Renal pelvis (tissue), 4 donors: ENCODE results near the gene NSD1. TPM values are rescaled to one million over a fixed set of nuclear protein-coding genes. Genes with fewer than 3 reads are reported as not detected.

Source experiments
- DNase-seq: peaks from one replicate; pipeline ENCODE4 v3.0.0-alpha.2; 2013
- polyA plus RNA-seq, 3 donors: library from polyadenylated mRNA; unstranded; fragments of 120-200 nt; gene quantifications; one replicate each; pipeline ENCODE4 v1.2.1, GENCODE V29; 2013; ENCODE audit not compliant: insufficient read length in 3 of 3

The NSD1 gene
- polyA plus RNA-seq, 3 donors, result 62.9 to 70.0 (median 68.5) TPM

- DNase-seq, result no peak
These were observed 186.5 kb downstream of the NSD1 start for GRCh38 chr5:177319913-177320588.

DNA sequence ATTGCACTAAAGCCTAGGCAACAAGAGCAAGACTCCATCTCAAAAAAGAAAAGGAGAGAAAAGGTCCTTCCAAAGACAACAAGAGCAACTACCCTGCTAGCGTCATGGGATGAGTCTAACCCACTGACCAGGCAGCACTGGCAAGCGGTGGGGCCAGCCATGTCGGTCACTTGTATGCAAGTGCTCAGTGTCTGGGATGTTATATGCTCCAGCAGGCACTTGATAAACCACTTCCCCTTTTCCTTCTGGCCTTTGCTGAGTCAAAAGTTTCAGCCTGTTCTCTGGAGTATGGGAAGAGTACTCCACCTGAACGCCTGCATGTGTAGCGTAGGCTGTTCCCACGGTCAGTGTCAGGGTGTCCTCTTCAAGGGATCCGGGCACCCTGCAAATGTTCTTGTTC, 187.3 kb downstream of the NSD1 start:
- no peak for DNase-seq

DNA sequence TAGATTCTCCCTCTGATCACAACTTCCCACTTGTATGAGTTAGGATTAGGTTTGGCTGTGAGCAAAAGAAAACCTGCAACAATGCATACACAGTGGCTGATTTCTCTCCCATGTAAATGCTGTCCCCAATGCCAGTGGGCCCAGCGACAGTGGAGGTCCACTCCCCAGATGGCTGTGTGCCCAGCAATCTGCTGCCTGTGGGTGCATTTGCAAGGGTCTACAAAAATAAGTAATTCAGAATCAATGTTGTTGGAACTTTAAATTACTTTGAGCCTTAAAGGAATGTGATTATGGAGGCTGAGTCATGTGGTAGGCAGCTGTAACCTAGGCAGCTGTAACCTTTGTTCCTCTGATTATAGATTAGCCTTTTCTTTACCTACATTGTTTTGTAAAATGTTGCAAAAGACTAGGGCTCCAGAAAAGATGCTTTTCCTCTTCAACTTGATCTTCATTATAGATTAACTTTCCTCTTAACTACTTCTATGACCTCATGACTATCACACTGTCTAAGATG, 192.4 kb downstream of the NSD1 start:
- no peak for DNase-seq

- DNase-seq, result no peak
These were observed 194.3 kb downstream of the NSD1 start for GRCh38 chr5:177327539-177328522.

DNA sequence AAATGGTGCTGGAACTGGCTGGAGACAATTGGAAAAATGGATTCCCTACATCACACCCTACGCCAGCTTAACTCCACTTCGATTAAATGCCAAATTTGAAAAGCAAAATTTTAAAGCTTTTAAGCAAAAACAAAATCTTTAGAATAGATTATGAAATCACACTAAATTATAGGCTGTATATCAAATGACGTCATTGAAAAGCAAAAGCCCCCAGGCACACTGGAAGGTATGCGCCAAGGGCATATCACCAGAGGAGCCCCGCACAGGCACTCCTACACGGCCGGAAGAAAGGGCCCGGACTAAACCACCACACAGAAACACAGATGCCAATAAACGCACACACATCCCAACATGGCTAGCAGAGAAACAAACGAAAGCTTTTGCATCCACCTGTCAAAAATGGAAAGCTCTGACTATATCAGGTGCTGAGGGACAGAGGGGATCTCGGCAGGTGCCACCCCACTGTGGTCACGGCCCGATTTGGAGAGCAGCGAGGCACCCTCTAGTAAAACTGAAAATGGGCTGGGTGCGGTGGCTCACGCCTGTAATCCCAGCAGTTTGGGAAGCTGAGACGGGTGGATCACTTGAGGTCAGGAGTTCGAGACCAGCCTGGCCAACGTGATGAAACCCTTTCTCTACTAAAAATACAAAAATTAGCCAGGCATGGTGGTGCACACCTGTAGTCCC, 195.1 kb downstream of the NSD1 start:
- no peak for DNase-seq

DNA sequence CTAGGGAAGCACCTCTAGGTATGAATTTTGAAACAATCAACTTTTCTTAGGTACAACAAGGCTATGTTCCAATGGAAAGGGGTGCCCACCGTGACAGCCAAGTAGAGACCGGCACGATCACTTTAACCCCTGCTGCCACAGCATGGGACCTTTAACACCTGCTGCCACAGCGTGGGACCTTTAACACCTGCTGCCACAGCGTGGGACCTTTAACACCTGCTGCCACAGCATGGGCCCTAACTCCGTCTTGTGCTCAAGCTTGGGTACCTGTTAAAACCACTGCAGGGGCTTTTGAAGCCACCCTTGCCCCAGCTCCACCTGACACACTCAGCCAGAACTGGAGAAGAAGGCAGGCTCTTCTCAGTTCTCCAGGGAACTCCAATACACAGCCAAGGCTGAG, 196.3 kb downstream of the NSD1 start:
- no peak for DNase-seq

- no peak for DNase-seq
These were observed 197.6 kb downstream of the NSD1 start for GRCh38 chr5:177330991-177331842.

DNA sequence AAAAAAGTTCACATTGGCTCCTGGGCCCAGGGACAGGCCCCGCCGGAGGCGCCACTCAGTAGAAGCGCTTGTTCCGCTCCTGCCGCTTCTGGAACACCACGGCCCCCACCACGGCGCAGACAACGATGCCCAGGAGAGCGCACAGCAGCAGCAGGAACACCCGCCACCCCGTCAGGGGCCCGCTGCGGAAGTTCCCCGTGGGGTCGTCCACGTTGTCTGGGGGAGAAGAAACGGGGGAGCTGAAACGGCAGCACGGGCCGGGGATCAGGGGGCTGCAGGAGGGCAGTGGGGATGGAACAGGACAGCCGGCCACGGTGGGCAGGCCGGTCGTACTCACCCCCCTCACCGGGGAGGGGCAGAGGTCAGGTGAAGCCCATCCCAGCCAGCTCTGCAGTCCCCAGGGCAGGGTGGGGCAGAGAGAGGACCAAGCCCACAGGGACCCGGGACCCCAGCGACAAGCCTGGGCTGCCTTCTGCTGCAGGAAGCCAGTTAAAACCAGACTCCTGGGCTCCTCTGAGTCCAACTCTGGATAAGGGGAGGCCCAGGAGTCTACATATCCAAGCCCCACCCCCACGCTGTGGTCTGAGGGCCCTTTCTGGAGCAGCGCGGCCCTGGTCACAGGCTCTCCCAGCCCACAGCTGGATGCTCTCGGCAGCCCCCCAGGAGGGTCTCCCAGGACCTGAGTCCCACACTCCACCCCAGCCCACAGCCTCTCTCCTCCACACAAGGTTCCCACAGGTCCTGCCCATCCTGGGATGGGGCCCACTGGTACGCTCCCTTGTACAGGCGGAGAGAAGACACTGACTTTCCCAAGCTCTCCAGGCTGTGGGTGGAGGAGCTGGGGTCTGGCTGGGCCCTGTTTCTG, 198.7 kb downstream of the NSD1 start:
- DNase-seq, result no peak

DNA sequence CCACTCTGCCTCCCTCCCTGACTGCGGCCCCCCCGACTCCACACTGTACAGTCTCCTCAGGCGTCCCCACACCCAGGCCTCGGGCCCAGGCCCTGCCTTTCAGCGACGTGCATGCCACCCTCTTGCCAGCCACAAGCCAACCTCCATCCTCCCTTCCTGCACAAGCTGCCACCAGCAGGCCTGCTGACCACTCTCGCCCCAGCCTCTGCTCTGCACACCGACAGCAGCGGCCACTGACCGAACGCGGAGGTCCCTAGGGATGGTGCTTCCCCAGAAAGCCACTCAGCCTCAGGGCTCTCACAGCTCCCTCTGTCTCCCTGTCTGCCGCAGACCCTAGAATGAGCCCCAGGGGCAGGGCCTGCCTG, 199.3 kb downstream of the NSD1 start:
- DNase-seq, result no peak

DNA sequence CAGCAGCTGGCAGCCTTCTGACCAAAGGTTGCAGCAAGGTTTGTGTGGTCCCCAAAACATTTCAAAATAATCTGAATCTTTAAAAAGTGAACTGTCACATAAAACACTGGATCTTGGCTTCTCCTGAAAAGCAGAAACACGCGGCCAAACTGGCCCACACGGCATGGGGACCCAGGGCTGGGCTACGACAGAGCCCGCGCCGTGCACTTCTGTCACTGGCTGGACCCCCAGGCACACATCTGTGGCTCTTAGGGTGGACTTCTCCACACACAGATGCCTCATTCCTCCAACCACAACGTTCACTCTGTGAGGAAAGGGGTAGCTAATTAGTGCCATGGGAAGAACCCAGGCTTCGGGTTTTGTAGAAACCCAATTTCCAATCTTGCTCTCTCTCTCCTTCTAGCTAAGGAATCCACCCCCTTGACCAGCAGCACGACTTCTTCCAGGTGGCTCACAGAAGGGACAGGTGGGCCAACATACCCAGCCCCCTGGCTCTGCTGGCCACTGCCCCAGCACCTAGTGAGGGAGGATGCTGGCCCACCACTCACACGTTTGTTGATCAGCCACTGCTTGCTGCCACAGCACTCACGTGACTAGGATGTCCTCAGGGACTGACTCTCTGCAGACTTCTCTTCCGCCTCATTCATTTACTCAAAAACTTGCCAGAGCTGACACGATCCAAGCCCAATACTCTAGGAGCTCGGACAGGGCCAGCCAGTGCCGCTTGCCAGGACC, 200.0 kb downstream of the NSD1 start:
- DNase-seq, result no peak

GRCh38 chr5:177334155-177334551, 200.6 kb downstream of the NSD1 start:
- no peak for DNase-seq

- no peak for DNase-seq
These were observed 201.5 kb downstream of the NSD1 start for GRCh38 chr5:177334781-177335700.

DNA sequence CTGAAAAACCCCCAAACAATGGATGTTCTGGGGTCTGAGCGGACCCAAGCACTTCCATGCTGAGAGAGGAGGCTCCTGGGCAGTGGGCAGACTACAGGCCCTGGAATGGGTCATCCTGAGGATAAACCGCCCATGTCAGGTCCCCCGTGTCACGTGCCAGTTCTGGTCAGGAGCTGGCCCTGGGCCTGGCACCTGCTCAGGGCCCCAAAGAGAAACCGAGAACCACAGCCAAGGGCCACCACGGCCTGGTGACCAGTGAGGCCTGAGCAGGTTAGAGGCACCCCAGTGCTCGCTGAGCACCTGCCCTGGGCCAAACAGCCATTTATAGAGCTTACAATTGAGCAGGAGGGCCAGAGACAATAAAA, 202.1 kb downstream of the NSD1 start:
- no peak for DNase-seq

DNA sequence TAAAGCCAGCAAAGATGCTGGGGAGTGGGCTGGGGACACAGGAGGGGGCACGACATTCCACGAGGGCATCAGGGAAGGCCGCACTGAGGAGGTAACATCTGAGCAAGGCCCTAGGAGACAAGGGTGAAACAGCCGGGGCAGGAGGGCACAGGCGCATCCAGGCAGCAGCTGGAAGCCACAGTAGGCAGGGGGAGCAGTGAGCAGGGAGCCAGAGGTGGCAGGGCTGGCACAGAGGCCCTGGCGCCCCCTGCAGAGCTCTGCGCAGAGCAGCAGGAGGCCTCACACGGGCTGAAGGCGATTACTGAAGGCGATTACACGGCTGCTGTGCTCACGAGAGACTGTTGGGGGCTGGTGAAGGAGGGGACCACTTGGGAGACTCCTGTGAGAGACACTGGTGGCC, 202.5 kb downstream of the NSD1 start:
- DNase-seq, result no peak

DNA sequence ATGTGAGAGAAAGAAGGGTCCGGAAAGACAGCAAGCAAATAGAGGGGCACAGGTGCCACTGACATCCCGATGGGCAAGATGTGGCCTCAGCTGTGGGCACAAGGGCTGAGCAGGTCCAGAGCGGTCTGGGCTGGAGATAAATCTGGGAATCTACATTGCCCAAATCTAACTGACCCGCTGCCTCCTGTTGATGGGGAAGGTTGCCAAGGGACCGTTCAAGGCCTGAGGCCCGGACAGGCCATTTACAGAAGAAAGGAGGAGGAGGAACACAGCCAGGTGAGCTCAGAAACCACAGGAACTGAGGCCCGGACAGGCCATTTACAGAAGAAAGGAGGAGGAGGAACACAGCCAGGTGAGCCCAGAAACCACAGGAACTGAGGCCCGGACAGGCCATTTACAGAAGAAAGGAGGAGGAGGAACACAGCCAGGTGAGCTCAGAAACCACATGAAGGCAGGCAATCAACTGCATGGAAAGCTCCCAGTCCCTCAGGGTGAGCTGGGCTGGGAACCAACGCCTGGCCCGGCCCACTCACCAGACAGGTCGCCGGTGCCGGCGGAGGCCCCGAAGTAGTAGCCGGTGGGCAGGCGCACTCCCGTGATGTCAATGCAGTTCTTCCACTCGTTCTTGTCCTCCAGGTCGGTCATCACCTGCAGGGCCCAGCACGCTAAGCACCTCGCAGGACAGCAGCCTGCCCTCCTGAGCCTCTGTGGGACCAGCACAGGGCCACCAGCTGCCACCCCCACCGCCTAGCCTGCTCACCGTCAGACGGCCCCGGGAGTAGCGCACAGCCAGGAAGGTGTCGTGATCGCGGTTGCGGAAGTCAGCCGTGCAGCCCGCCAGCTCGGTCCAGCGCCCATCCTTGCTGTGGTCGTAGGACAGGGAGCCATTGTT, 203.3 kb downstream of the NSD1 start:
- DNase-seq, result no peak

- no peak for DNase-seq
These were observed 204.9 kb downstream of the NSD1 start for GRCh38 chr5:177338251-177339106.
